IMR-90 (cell line): Measurements from ENCODE around the gene UBASH3B.

Source experiments
- BHLHE40 ChIP-seq: fragments of 150-350 bp; IDR thresholded peaks from 2 replicates; pipeline ENCODE4 v1.6.1; 2016; ENCODE audit warnings: mild to moderate bottlenecking, low read depth, low read length
- CEBPB ChIP-seq: IDR thresholded peaks from 2 replicates; pipeline ENCODE4 v1.6.1; 2012; ENCODE audit warnings: low read depth, low read length, improper control_type of control experiment
- CTCF ChIP-seq: conservative IDR thresholded peaks from 2 replicates; pipeline ENCODE4 v1.5.1; 2012; ENCODE audit warnings: mild to moderate bottlenecking, low read depth, low read length, improper control_type of control experiment
- ELK1 ChIP-seq: fragments of 150-350 bp; IDR thresholded peaks from 2 replicates; pipeline ENCODE4 v1.6.1; 2016; ENCODE audit warnings: low read depth, mild to moderate bottlenecking, low read length, moderate library complexity, borderline replicate concordance
- MXI1 ChIP-seq: IDR thresholded peaks from 2 replicates; pipeline ENCODE4 v1.6.1; 2012; ENCODE audit warnings: low read depth, mild to moderate bottlenecking, low read length, moderate library complexity, borderline replicate concordance
- NFE2L2 ChIP-seq: fragments of 150-350 bp; IDR thresholded peaks from 2 replicates; pipeline ENCODE4 v1.6.1; 2016; ENCODE audit warnings: low read depth, mild to moderate bottlenecking, low read length
- POLR2A ChIP-seq: IDR thresholded peaks from 2 replicates; pipeline ENCODE4 v1.6.1; 2012; ENCODE audit warnings: mild to moderate bottlenecking, low read depth, low read length
- RAD21 ChIP-seq: IDR thresholded peaks from 2 replicates; pipeline ENCODE4 v1.6.1; 2012; ENCODE audit warnings: low read length, improper control_type of control experiment
- RFX5 ChIP-seq: IDR thresholded peaks from 2 replicates; pipeline ENCODE4 v1.8.0; 2012; ENCODE audit warnings: low read depth, mild to moderate bottlenecking, low read length, moderate library complexity

GRCh38 chr11:122809866-122810265 lies 154.3 kb downstream of the UBASH3B start:
- no peak for TF ChIP-seq RAD21
- TF ChIP-seq CTCF: no peak
- TF ChIP-seq ELK1: no peak
- no peak for TF ChIP-seq CEBPB
- no peak for TF ChIP-seq POLR2A
- no peak for TF ChIP-seq BHLHE40
- TF ChIP-seq RFX5: no peak
- no peak for TF ChIP-seq NFE2L2
- no peak for TF ChIP-seq MXI1
